CD14-positive monocyte (primary cell): ENCODE results near the gene AGO1. TPM values are rescaled to one million over a fixed set of nuclear protein-coding genes. Genes with fewer than 3 reads are reported as not detected.

ENCODE experiments used
- DNase-seq, 3 donors: peaks; one replicate each; pipeline ENCODE4 v3.0.0-alpha.2; 2011 to 2022
- H2AFZ ChIP-seq: 2 replicates; pipeline ENCODE4 v1.6.0; 2012; ENCODE audit warnings: mild to moderate bottlenecking, low read depth, low read length, inconsistent platforms; ENCODE audit not compliant: insufficient read depth, poor library complexity, severe bottlenecking
- H3K27ac ChIP-seq, 2 donors: 1 replicate in 1 of 2; 2 replicates in 1 of 2; pipeline ENCODE4 v1.5.1; 2012 to 2013; ENCODE audit warnings: low read length in 2 of 2, control low read depth in 1 of 2, inconsistent platforms in 1 of 2, low read depth in 1 of 2, mild to moderate bottlenecking in 1 of 2
- H3K27me3 ChIP-seq, 2 donors: one replicate each; pipeline versions ENCODE4 v1.6.0 to v1.6.1; 2011 to 2013; ENCODE audit warnings: low read length in 2 of 2; ENCODE audit not compliant: control insufficient read depth in 2 of 2, insufficient read depth in 2 of 2
- H3K36me3 ChIP-seq, 2 donors: replicated peaks in 1 of 2; 1 replicate in 1 of 2; 2 replicates in 1 of 2; pipeline versions ENCODE4 v1.5.1 to v1.6.1; 2012 to 2013; ENCODE audit warnings: low read length in 2 of 2, control low read depth in 1 of 2, inconsistent platforms in 1 of 2, mild to moderate bottlenecking in 1 of 2; ENCODE audit not compliant: insufficient read depth in 2 of 2, control insufficient read depth in 1 of 2
- H3K4me1 ChIP-seq, 2 donors: 1 replicate in 1 of 2; 2 replicates in 1 of 2; pipeline versions ENCODE4 v1.5.1 to v1.6.1; 2012 to 2013; ENCODE audit warnings: low read length in 2 of 2, control low read depth in 1 of 2, inconsistent platforms in 1 of 2, mild to moderate bottlenecking in 1 of 2, moderate library complexity in 1 of 2; ENCODE audit not compliant: insufficient read depth in 2 of 2, control insufficient read depth in 1 of 2
- H3K4me2 ChIP-seq: replicated peaks from 2 replicates; pipeline ENCODE3; 2012; ENCODE audit warnings: low read length, moderate library complexity, mild to moderate bottlenecking; ENCODE audit not compliant: poor library complexity, severe bottlenecking; ENCODE audit errors: extremely low read depth
- H3K4me3 ChIP-seq, 3 experiments: fragments of 200-600 bp in 1 of 3; sonication (generic) in 1 of 3; replicated peaks in 1 of 3; 1 replicate in 2 of 3; 2 replicates in 1 of 3; pipeline ENCODE4 v1.5.1; 2011 to 2013; ENCODE audit warnings: low read length in 3 of 3, mild to moderate bottlenecking in 3 of 3, control low read depth in 2 of 3, low read depth in 2 of 3, inconsistent platforms in 1 of 3, moderate library complexity in 1 of 3
- H3K79me2 ChIP-seq: 2 replicates; pipeline ENCODE4 v1.6.0; 2012; ENCODE audit warnings: mild to moderate bottlenecking, control low read depth, inconsistent platforms, low read length, moderate library complexity; ENCODE audit not compliant: insufficient read depth
- H3K9ac ChIP-seq: 2 replicates; pipeline ENCODE4 v1.6.0; 2017; ENCODE audit warnings: low read length, mild to moderate bottlenecking; ENCODE audit not compliant: insufficient read depth, poor library complexity, severe bottlenecking
- H3K9me3 ChIP-seq, 2 donors: replicated peaks in 1 of 2; 1 replicate in 1 of 2; 2 replicates in 1 of 2; pipeline versions ENCODE4 v1.5.1 to v1.6.1; 2012 to 2013; ENCODE audit warnings: low read length in 2 of 2, control low read depth in 1 of 2; ENCODE audit not compliant: control insufficient read depth in 1 of 2, insufficient read depth in 1 of 2
- H4K20me1 ChIP-seq: 2 replicates; pipeline ENCODE4 v1.6.0; 2012; ENCODE audit warnings: mild to moderate bottlenecking, low read length, control low read depth, moderate library complexity; ENCODE audit not compliant: insufficient read depth
- H3K27ac Mint-ChIP-seq, 7 donors: one replicate each; pipeline ENCODE4 v1.8.0; 2020; ENCODE audit warnings: mild to moderate bottlenecking in 7 of 7, mixed read lengths in 7 of 7, moderate library complexity in 6 of 7, inconsistent platforms in 2 of 7
- H3K27me3 Mint-ChIP-seq, 3 donors: one replicate each; pipeline ENCODE4 v1.8.0; 2021 to 2022; ENCODE audit warnings: low read depth in 3 of 3, mild to moderate bottlenecking in 3 of 3, mixed read lengths in 3 of 3, moderate library complexity in 3 of 3, inconsistent platforms in 1 of 3
- H3K36me3 Mint-ChIP-seq, 2 donors: one replicate each; pipeline ENCODE4 v1.8.0; 2020; ENCODE audit warnings: mixed read lengths in 2 of 2, inconsistent platforms in 1 of 2, mild to moderate bottlenecking in 1 of 2
- H3K4me1 Mint-ChIP-seq: one replicate; pipeline ENCODE4 v1.8.0; 2020; ENCODE audit warnings: mild to moderate bottlenecking, mixed read lengths
- H3K4me3 Mint-ChIP-seq, 2 donors: one replicate each; pipeline ENCODE4 v1.8.0; 2020; ENCODE audit warnings: mild to moderate bottlenecking in 2 of 2, mixed read lengths in 2 of 2, moderate library complexity in 1 of 2
- H3K9me3 Mint-ChIP-seq, 7 donors: one replicate each; pipeline ENCODE4 v1.8.0; 2020 to 2022; ENCODE audit warnings: mixed read lengths in 7 of 7, mild to moderate bottlenecking in 6 of 7, moderate library complexity in 6 of 7, inconsistent platforms in 2 of 7
- CTCF ChIP-seq: fragments of 200-600 bp; IDR thresholded peaks from one replicate; pipeline ENCODE4 v1.8.0; 2022; ENCODE audit warnings: antibody characterized with exemption, mild to moderate bottlenecking
- WGBS: methylation state at CpG from one replicate; pipeline ENCODE4 v1.1.5; 2013; ENCODE audit warnings: missing lambda C conversion rate; ENCODE audit not compliant: insufficient coverage; 5-methylcytosine and 5-hydroxymethylcytosine counted together
- intact Hi-C, 2 donors: fragments of 100-400 bp; cut with micrococcal nuclease; formaldehyde crosslinking; loops; one replicate each; pipeline versions ENCODE4 v1.15.0 to v1.15.1; 2023
- polyA plus RNA-seq, 3 donors: library from polyadenylated mRNA; depleted of rRNA in 1 of 3; unstranded in 2 of 3; stranded (reverse) in 1 of 3; fragments of 300-500 nt in 2 of 3; fragments of >200 nt in 1 of 3; fragmentation: Illumina TruSeq in 2 of 3; gene quantifications; 1 replicate in 2 of 3; 2 replicates in 1 of 3; pipeline ENCODE4 v1.2.3, GENCODE V29; 2012 to 2021

AGO1 gene
- polyA plus RNA-seq, 3 donors, result 10.9 to 19.4 (median 13.9) TPM

- WGBS, result 98% methylated on average over 5 of the region's 9 CpGs
- Histone ChIP-seq H3K9ac (no peak overlapping the region), H4K20me1 (peaks cover 3% of the 10 kb centered on the region), H3K36me3 (peaks cover 62 to 86% of the 10 kb centered on the region in 2 donors), H3K4me1 (peaks cover 17 to 19% of the 10 kb centered on the region in 2 donors), H3K4me2 (no peak overlapping the region), H3K79me2 (peaks cover 4% of the 10 kb centered on the region), H3K9me3 (no peaks in the 10 kb centered on the region), H3K27me3 (no peaks in the 10 kb centered on the region), H3K27ac (peak overlapping the region in 1 of 2 donors; percentile 0), H2AFZ (no peak overlapping the region), H3K4me3 (no peak overlapping the region)
- Mint-ChIP-seq H3K27me3 (peaks cover 0 to 2% (median 2%) of the 10 kb centered on the region in 3 donors), H3K36me3 (peaks cover 68 to 88% of the 10 kb centered on the region in 2 donors), H3K4me1 (peaks cover 15% of the 10 kb centered on the region), H3K27ac (peak overlapping the region in 2 of 7 donors; percentile 38 to 80), H3K4me3 (no peak overlapping the region), H3K9me3 (peaks cover 0 to 2% (median 0%) of the 10 kb centered on the region in 7 donors)
- no peak for DNase-seq
- intact Hi-C loops, result no loop called here
- TF ChIP-seq CTCF, result no peak
Observed at GRCh38 chr1:35901235-35901634, 18.2 kb downstream of the AGO1 start.

GRCh38 chr1:35902671-35903070 lies 19.7 kb downstream of the AGO1 start:
- no CpG with 5 or more reads among the region's 2 CpGs for WGBS
- peaks cover 17 to 19% of the 10 kb centered on the region in 2 donors for H3K4me1 ChIP-seq
- TF ChIP-seq CTCF, result no peak
- H2AFZ ChIP-seq, result no peak overlapping the region
- no peak overlapping the region for H3K9ac ChIP-seq
- H3K4me1 Mint-ChIP-seq, result peaks cover 15% of the 10 kb centered on the region
- no peak for DNase-seq
- H3K27me3 ChIP-seq, result no peaks in the 10 kb centered on the region
- peaks cover 64 to 86% of the 10 kb centered on the region in 2 donors for H3K36me3 ChIP-seq
- H3K27ac ChIP-seq, result no peak overlapping the region
- peaks cover 66 to 89% of the 10 kb centered on the region in 2 donors for H3K36me3 Mint-ChIP-seq
- intact Hi-C loops, result no loop called here
- no peak overlapping the region for H3K4me3 ChIP-seq
- H3K27me3 Mint-ChIP-seq, result peaks cover 0 to 2% (median 2%) of the 10 kb centered on the region in 3 donors
- peak overlapping the region in 1 of 7 donors; percentile 30 for H3K27ac Mint-ChIP-seq
- H3K4me2 ChIP-seq, result no peak overlapping the region
- H3K9me3 ChIP-seq, result no peaks in the 10 kb centered on the region
- H3K9me3 Mint-ChIP-seq, result no peaks in the 10 kb centered on the region
- peaks cover 4% of the 10 kb centered on the region for H3K79me2 ChIP-seq
- peaks cover 3% of the 10 kb centered on the region for H4K20me1 ChIP-seq
- no peak overlapping the region for H3K4me3 Mint-ChIP-seq
